GM12864 (cell line): ENCODE data around the gene VEGFC.

Experiments
- DNase-seq: peaks from one replicate; pipeline ENCODE4 v3.0.0-alpha.2; 2011; ENCODE audit warnings: low read depth
- H3K4me3 ChIP-seq: 2 replicates; pipeline ENCODE4 v1.5.1; 2011; ENCODE audit warnings: mild to moderate bottlenecking, low read depth, low read length, control low read depth
- CTCF ChIP-seq: IDR thresholded peaks from 2 replicates; pipeline ENCODE4 v1.5.1; 2011; ENCODE audit warnings: low read depth, mild to moderate bottlenecking, moderate library complexity, low read length, control low read depth, inconsistent platforms; ENCODE audit errors: missing control alignments

The VEGFC gene

GRCh38 chr4:176755613-176756012, 37.1 kb downstream of the VEGFC start:
- H3K4me3 ChIP-seq: no peak overlapping the region
- DNase-seq: no peak
- TF ChIP-seq CTCF: no peak

GRCh38 chr4:176755001-176755400, 37.7 kb downstream of the VEGFC start:
- TF ChIP-seq CTCF: no peak
- no peak overlapping the region for H3K4me3 ChIP-seq
- no peak for DNase-seq

GRCh38 chr4:176753049-176753448, 39.7 kb downstream of the VEGFC start:
- no peak for TF ChIP-seq CTCF
- no peak for DNase-seq
- no peak overlapping the region for H3K4me3 ChIP-seq

GRCh38 chr4:176752191-176752749, 40.5 kb downstream of the VEGFC start:
- H3K4me3 ChIP-seq: no peak overlapping the region
- no peak for TF ChIP-seq CTCF
- DNase-seq: no peak

- no peak overlapping the region for H3K4me3 ChIP-seq
- TF ChIP-seq CTCF: no peak
Observed at GRCh38 chr4:176751061-176751460, 41.7 kb downstream of the VEGFC start.

GRCh38 chr4:176746846-176747245, 45.9 kb downstream of the VEGFC start:
- TF ChIP-seq CTCF: no peak
- no peak for DNase-seq
- no peak overlapping the region for H3K4me3 ChIP-seq

More at GRCh38 chr4:176751061-176751460, 41.7 kb downstream of the VEGFC start:
- DNase-seq: no peak

GRCh38 chr4:176745902-176746301, 46.8 kb downstream of the VEGFC start:
- no peak for DNase-seq
- H3K4me3 ChIP-seq: no peak overlapping the region
- no peak for TF ChIP-seq CTCF
